ENCODE measurements around the gene LRRC4.

LRRC4 gene, protein sequence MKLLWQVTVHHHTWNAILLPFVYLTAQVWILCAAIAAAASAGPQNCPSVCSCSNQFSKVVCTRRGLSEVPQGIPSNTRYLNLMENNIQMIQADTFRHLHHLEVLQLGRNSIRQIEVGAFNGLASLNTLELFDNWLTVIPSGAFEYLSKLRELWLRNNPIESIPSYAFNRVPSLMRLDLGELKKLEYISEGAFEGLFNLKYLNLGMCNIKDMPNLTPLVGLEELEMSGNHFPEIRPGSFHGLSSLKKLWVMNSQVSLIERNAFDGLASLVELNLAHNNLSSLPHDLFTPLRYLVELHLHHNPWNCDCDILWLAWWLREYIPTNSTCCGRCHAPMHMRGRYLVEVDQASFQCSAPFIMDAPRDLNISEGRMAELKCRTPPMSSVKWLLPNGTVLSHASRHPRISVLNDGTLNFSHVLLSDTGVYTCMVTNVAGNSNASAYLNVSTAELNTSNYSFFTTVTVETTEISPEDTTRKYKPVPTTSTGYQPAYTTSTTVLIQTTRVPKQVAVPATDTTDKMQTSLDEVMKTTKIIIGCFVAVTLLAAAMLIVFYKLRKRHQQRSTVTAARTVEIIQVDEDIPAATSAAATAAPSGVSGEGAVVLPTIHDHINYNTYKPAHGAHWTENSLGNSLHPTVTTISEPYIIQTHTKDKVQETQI

DNA sequence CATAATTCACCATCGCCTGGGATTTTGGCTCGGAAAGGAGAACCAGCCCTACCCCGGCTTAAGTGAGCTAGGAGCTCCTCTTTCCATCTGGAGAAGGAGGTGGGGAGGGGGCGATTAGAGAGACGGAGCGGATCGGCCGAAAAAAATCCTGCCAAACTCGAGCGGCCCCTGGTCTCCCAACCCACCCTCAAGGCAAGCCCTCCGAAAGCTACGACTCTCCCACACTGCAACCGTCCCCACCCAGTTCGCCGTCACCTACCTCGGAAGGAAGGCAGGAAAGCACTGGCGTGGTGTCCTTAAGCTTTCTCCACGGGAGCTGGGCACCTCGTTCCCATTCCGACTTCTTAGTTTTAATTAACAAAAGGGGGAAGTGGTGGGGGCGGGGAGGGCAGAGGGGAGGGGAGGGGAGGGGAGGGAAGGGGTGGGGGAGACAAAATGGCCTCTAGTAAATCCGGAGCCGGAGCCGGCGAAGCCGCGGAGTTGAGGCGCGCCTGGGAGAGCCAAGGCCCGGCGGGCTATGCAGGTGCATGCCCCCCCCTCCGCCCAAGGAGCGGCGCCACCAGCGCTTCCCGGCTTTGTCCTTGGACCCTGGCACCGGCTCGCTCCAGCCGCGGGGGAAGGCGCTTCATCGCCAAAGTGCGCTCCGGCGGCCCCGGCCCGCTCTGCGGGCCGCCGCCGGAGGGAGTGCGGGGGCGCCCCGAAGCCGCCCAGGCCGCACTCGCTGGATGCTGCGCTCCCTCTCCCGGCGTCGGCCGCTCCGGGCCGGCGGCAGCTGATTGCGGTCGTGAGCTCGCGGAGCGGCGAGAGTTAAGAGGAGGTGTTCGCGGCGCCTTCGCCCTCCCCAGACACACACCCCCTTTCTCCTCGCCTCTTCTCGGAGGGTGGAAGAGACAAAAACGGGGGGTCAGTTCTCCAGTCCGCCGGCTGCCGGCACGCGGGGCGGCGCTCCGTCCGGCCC lies at the start of gene LRRC4:
TSS of gene LRRC4 (minus strand) at position 784 of the 958 bp plus-strand sequence. CDS start 797 bp downstream, outside the sequence.
- no peak within 1 kb of the TSS for H3K27ac Mint-ChIP-seq
- peaks cover 14% of the 10 kb centered on the region for H3K4me1 Mint-ChIP-seq (ENCODE audit: low read depth)
- H3K4me3 Mint-ChIP-seq: peak within 1 kb of the TSS; percentile 86
- H3K27me3 Mint-ChIP-seq: peaks cover 1% of the 10 kb centered on the region
- H3K9me3 Mint-ChIP-seq (ENCODE audit: low read depth): no peaks in the 10 kb centered on the region
- H3K36me3 Mint-ChIP-seq: peaks cover 12% of the 10 kb centered on the region

DNA sequence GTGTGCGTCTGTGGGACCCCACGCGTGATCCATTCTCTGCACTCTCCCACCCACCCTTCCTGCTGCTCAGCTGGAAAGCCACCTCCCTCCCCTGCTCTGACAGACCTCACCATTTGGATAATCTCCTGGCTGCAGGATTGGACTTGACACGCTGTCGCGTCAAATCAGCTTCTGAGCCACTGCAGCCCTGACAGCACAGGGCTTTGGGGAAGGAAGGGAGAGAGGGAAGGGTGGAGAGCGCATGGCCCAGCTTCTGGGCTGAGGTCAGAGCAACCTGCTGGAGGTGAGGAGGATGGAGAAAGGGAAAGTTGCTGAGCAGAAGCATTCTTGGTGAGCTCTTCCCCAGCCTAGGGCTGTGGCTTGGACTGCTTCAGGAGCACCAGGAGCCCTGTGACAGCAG lies 48.9 kb upstream of the LRRC4 start:
- Mint-ChIP-seq H3K36me3 (peaks cover 4% of the 10 kb centered on the region), H3K4me1 (ENCODE audit: low read depth) (no peaks in the 10 kb centered on the region)

DNA sequence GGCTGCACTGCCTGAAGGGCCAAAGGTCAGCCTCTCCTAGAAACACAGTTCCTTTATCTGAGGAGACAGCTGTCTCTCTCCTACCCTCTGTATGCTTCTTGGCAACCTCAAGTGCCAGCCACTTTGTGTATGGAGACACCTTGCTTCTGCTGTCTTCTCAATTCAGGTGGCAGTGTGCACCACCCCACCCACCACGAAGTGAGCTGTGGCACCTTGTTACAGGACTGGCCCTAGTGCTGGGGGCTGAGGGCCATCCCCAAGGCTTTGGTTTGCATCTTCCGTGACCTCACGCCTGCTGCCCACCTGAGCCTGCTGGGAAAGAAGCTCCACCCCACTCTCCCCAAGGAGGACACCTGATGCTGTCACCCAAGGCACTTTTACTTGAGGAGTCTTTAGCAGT lies 47.1 kb upstream of the LRRC4 start:
- no peak overlapping the region for H3K27ac Mint-ChIP-seq
- H3K27me3 Mint-ChIP-seq: no peaks in the 10 kb centered on the region
- H3K9me3 Mint-ChIP-seq (ENCODE audit: low read depth): no peaks in the 10 kb centered on the region
- H3K4me3 Mint-ChIP-seq: no peak overlapping the region
- no peaks in the 10 kb centered on the region for H3K4me1 Mint-ChIP-seq (ENCODE audit: low read depth)
- H3K36me3 Mint-ChIP-seq: peaks cover 3% of the 10 kb centered on the region

More for the DNA sequence above, 48.9 kb upstream of the LRRC4 start:
- H3K9me3 Mint-ChIP-seq (ENCODE audit: low read depth): no peaks in the 10 kb centered on the region
- no peak overlapping the region for H3K4me3 Mint-ChIP-seq
- H3K27me3 Mint-ChIP-seq: no peaks in the 10 kb centered on the region
- H3K27ac Mint-ChIP-seq: no peak overlapping the region

DNA sequence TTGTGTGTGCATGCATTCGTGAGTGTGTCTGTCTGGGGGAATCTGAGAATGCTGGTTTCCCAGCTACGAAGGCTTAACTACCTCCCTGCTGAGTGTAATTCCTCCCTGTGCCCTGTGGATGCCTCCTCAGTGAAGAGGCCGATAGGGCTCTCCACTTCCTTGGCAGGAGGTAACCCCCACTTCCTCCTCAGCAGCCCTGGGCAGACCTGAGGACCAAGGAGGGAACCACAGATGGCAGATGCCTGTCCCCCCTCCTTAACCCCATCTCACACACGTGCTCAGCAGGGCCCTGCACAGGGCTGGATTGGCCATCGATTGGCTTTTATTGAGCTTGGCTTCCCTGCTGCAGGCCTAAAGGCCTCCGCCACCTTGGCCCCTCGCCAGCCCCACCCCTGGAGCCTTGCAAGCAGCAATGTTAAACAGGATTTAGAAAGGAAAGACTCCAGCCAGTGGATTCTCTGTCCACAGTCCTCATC lies 45.6 kb upstream of the LRRC4 start:
- H3K4me3 Mint-ChIP-seq: no peak overlapping the region
- no peaks in the 10 kb centered on the region for H3K9me3 Mint-ChIP-seq (ENCODE audit: low read depth)
- H3K27ac Mint-ChIP-seq: no peak overlapping the region
- H3K36me3 Mint-ChIP-seq: no peaks in the 10 kb centered on the region
- H3K27me3 Mint-ChIP-seq: no peaks in the 10 kb centered on the region
- H3K4me1 Mint-ChIP-seq (ENCODE audit: low read depth): peaks cover under 1% of the 10 kb centered on the region

DNA sequence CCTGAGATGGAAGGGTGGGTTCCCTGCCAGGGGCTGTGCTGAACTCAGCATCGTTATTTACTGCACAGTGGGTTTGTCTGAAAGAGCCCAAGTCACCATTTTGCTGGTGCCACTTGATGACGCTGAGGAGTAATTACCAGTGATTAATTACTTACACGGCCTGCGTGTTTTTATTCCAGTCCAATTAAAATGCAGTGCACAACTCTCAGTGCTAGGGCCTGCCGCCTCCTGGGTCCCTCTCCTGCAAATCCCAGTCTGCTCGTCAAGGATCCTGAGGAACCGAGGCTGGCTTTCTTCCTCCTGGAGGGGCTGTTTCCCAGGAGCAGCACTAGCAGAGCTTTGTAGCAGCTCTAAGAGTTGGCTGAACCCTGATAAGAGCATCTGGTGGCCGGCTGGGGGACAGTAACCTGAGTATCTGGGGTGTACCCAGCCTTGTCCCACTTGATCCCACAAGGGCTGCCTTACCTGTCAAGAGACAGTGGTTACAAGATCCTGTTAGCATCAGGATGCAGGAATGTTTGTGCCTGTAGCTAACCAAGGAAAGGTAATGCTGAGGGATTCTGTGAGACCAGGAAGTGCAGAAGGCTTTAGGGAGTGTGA lies 45.1 kb upstream of the LRRC4 start:
- no peak overlapping the region for H3K27ac Mint-ChIP-seq
- H3K4me1 Mint-ChIP-seq (ENCODE audit: low read depth): peaks cover 6% of the 10 kb centered on the region
- H3K4me3 Mint-ChIP-seq: no peak overlapping the region
- H3K9me3 Mint-ChIP-seq (ENCODE audit: low read depth): no peaks in the 10 kb centered on the region
- H3K27me3 Mint-ChIP-seq: no peaks in the 10 kb centered on the region
- H3K36me3 Mint-ChIP-seq: no peaks in the 10 kb centered on the region

DNA sequence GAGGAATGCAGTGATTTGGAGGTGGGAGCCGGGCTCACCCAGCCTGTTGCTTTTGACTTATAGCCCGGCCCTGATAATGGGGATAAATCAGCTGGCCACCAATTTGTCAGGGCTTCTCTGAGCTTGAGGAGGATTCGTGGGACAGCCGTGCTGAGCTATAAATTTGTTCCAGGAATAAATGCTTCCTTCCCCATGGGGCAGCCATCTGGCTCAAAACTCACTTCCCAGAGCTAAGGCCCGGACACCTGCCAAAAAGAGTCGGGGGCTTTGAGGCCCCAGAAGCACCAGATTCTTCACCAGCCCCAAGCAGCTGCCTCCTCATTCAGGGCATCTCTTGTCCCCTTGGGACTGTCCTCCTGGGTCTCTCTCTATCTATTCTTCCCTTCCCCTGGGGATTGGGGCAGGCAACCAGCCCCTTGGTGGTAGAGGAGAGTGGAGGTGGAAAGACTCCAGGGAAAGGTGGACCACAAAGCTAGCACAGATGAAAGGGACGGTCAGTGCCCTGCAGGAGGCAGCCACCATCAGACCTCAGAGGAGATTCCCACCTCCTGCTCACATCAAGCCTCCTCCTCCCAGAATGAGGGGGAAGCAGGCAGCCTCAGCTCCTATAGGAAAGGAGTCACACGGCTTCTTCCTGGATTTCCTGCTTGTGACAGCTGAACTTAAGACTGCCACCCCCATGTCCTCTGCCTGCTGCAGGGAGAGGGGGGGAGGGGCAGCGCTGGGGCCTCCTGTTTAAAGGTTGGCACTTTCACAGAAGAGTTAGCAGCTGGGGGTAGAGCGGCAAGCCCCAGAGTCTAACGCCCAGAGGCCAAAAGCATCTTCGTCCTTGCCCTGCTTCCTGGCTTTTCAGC lies 44.2 kb upstream of the LRRC4 start:
- peaks cover 4% of the 10 kb centered on the region for H3K36me3 Mint-ChIP-seq
- no peak overlapping the region for H3K27ac Mint-ChIP-seq
- no peak overlapping the region for H3K4me3 Mint-ChIP-seq
- H3K4me1 Mint-ChIP-seq (ENCODE audit: low read depth): peaks cover 14% of the 10 kb centered on the region
- H3K27me3 Mint-ChIP-seq: no peaks in the 10 kb centered on the region
- H3K9me3 Mint-ChIP-seq (ENCODE audit: low read depth): no peaks in the 10 kb centered on the region

DNA sequence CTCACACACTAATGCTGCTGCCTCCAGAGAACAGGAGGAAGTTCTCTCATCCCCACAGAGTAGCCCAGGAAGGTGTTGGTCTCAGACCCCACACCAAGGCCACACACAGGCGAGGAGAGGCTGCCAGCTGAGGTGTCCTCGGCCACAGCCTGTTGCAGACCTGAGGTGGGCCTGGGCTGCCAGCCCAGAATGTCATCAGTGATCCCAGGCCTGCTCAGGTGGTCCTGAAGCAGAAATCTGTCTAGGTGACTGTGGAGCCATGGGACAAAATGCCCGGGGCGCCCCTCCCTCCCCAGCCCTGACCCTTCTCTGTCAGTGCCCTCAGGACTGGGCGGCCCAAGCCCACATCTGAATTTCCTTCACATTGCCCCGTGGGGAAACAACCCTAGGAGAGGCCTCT lies 43.5 kb upstream of the LRRC4 start:
- H3K27me3 Mint-ChIP-seq: no peaks in the 10 kb centered on the region
- no peaks in the 10 kb centered on the region for H3K9me3 Mint-ChIP-seq (ENCODE audit: low read depth)
- H3K4me1 Mint-ChIP-seq (ENCODE audit: low read depth): peaks cover 20% of the 10 kb centered on the region
- H3K4me3 Mint-ChIP-seq: no peak overlapping the region
- no peak overlapping the region for H3K27ac Mint-ChIP-seq
- peaks cover 7% of the 10 kb centered on the region for H3K36me3 Mint-ChIP-seq

DNA sequence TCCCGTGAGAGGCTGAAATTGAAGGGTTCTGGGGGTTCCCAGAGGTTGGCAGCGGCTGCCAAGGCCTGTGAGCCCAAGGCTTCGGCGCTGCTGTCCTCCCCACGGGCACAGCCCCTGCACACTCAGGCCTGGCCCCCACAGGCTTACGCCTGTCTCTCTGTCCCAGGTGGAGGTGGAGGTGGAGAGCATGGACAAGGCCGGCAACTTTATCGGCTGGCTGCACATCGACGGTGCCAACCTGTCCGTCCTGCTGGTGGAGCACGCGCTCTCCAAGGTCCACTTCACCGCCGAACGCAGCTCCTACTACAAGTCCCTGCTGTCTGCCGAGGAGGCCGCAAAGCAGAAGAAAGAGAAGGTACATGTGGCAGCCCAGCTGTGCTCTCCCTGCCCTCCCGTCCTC lies 43.1 kb upstream of the LRRC4 start:
- Mint-ChIP-seq H3K9me3 (ENCODE audit: low read depth) (no peaks in the 10 kb centered on the region), H3K27me3 (no peaks in the 10 kb centered on the region), H3K4me1 (ENCODE audit: low read depth) (peaks cover 20% of the 10 kb centered on the region), H3K27ac (no peak overlapping the region), H3K4me3 (no peak overlapping the region), H3K36me3 (peaks cover 7% of the 10 kb centered on the region)

DNA sequence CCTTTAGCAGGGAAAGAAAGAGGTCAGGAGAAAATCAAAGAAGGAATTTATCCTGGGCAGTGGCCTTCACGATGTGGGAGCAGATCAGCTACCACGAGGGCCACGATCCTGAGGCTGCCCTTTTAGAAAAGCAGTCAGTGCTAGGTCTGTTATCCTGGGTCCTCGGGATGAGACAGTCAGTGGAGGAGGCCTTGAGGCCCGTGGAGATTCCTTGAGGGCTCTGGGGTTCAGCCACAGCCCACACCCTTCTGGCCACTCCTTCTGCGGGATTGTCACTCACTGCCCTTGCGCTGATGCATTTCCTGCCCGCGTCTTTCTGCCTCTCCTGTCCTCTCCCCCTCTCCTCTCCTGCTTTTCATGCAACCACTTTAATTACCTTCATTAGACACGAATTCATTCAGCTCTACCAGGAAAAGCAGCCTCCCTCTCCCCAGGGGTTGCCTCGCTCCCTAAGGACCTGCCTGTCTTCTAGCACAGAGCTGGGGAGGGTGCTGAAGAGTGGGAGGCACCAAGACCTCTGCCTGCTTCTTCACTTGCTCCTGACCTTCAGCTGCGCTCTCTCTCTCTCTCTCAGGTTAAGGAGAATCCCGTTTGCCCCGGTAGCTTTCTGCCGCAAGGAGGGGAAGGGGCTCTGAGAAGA lies 42.6 kb upstream of the LRRC4 start:
- no peaks in the 10 kb centered on the region for H3K9me3 Mint-ChIP-seq (ENCODE audit: low read depth)
- no peak overlapping the region for H3K4me3 Mint-ChIP-seq
- no peaks in the 10 kb centered on the region for H3K27me3 Mint-ChIP-seq
- H3K4me1 Mint-ChIP-seq (ENCODE audit: low read depth): peaks cover 20% of the 10 kb centered on the region
- H3K36me3 Mint-ChIP-seq: peaks cover 7% of the 10 kb centered on the region
- H3K27ac Mint-ChIP-seq: no peak overlapping the region

DNA sequence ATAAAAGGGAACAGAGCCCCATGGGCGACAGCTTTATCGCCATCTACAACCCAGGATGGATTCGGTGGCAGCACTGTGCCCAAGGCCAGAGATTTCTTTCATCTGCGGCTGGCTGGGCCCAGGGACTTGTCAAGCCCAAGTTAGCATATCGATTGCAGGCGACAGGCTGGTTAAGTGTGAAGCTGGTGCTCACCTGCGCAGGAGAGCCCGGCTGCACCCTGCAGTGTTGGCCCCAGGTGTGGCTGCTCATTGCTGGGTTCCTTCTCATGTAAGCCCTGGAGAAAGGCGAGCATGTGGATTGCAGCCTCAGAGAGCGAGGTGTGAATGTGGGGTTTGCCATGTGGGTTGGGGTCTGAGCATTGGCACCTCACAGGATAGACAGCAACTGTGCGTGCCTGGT lies 40.6 kb upstream of the LRRC4 start:
- Mint-ChIP-seq H3K27me3 (no peaks in the 10 kb centered on the region), H3K4me1 (ENCODE audit: low read depth) (peaks cover 38% of the 10 kb centered on the region), H3K27ac (peak overlapping the region; percentile 12), H3K4me3 (no peak overlapping the region), H3K36me3 (peaks cover 7% of the 10 kb centered on the region), H3K9me3 (ENCODE audit: low read depth) (no peaks in the 10 kb centered on the region)

DNA sequence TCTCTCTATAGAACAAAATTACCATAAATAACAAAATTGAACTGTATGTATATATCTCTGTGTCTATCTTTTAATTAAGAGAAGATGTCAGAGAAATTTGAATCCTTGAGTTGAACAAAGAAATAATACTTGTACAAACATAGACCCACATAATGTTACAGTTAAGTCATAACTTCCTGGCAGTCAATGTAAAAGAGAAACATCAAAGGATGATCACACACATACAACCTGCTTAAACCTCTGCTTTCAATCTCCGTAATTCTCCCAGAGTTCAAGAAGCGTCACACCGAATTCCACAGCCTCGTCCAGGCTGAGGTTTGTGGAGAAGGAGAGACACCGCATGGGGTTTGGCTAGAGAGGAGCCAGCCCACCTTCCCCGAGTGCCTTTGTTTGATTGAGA lies 40.1 kb upstream of the LRRC4 start:
- Mint-ChIP-seq H3K4me1 (ENCODE audit: low read depth) (peaks cover 38% of the 10 kb centered on the region), H3K4me3 (no peak overlapping the region), H3K27me3 (no peaks in the 10 kb centered on the region), H3K36me3 (peaks cover 7% of the 10 kb centered on the region), H3K27ac (peak overlapping the region; percentile 12), H3K9me3 (ENCODE audit: low read depth) (no peaks in the 10 kb centered on the region)

DNA sequence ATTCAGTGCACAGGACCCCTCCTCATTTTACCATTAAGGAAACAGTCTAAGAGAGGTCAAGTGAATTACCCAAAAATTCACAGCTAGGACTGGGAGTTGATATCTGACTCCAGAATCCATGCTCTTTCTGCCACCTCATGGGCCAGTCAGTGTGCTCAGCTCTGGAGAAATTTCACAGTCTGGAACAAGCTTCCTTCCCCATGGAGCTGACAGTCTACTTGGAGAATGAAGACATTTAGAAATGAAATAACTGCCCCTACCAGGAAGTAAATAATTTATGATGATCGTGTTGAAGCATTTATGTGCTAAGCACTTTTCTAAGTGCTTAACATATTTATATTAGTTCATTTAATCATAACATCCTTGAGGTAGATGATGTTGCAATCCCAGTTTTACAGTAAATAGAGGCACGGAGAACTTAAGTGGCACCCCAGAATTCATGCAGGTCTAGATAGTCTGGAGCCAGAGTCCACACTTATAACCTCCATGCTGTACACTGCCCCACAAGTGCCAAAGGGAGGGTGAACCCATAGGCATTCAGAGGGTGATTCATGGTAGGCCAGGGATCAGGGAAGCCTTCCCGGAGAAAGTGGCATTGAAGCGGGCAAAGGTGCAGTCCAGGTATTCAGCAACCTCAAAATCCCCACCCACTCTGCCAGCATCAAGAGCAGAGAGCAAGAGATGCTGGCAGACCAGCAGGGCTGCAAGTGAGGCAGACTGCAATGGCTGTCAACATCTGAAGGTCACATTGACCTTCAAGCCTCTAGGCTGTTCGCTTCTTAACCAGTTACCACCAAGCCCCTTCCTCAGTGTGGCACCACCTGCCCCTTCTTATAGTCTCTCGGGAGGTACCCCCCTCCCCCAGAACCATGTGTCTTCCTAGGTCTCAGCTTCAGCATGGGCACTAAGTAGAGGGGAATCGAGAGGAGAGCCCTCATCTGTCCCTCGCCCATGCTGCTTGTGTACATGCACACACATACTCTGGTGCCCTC lies 38.4 kb upstream of the LRRC4 start:
- Mint-ChIP-seq H3K4me1 (ENCODE audit: low read depth) (peaks cover 42% of the 10 kb centered on the region), H3K27me3 (no peaks in the 10 kb centered on the region), H3K9me3 (ENCODE audit: low read depth) (no peaks in the 10 kb centered on the region), H3K4me3 (no peak overlapping the region), H3K36me3 (peaks cover 11% of the 10 kb centered on the region), H3K27ac (peak overlapping the region; percentile 58)
